Kasumi-1 (cell line): Measurements from ENCODE around the gene GMFB.
A peak's percentile ranks its signal among the peaks of the same experiment; 100 is the strongest.
"Not testable (repeated sequence)": the region's sequence is repeated elsewhere in the genome, so short reads cannot be mapped to it uniquely, and the experiment has no call there.

Source experiments
- DNase-seq, 2 experiments: peaks; one replicate each; lab custom pipeline; 2025; lab: John Stamatoyannopoulos, UW

The GMFB gene

DNA sequence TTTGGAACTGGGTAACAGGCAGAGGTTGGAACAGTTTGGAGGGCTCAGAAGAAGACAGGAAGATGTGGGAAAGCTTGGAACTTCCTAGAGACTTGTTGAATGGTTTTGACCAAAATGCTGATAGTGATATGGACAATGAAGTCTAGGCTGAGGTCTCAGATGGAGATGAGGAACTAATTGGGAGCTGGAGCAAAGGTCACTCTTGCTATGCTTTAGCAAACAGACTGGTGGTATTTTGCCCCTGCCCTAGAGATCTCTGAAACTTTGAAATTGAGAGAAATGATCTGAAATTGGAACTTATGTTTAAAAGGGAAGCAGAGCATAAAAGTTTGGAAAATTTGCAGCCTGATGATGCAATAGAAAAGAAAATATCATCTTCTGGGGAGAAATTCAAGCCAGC, 30.2 kb downstream of the GMFB start:
- not testable (repeated sequence) for DNase-seq

GRCh38 chr14:54457609-54457996, 31.2 kb downstream of the GMFB start:
- no peak for DNase-seq

DNA sequence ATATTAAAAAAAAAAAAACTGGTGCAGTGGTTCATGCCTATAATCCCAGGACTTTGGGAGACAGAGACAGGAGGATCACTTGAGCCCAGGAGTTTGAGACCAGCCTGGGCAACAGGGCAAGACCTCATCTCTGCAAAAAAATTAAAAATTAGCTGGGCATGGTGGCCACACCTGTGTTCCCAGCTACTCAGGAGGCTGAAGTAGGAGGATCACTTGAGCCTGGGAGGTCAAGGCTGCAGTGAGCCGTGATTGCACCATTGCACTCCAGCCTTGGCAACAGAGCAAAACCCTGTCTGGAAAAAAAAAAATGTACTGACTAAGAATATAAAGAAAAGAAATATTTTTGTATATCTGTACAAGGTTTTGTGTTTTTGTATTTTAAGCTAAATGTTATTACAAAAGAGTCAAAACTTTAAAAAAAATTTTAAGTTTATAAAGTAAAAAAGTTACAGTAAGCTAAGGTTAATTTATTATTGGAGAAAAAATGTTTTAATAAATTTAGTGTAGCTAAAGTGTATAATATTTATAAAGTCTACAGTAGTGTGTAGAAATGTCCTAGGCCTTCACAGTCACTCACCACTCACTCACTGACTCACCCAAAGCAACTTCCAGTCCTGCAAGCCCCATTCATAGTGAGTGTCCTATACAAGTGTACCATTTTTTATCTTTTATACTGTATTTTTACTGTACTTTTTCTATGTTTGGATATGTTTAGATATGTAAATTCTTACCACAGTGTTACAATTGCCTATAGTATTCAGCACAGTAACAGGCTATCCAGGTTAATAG, 31.8 kb downstream of the GMFB start:
- not testable (repeated sequence) for DNase-seq

GRCh38 chr14:54455363-54455762, 33.4 kb downstream of the GMFB start:
- DNase-seq, result no peak

DNA sequence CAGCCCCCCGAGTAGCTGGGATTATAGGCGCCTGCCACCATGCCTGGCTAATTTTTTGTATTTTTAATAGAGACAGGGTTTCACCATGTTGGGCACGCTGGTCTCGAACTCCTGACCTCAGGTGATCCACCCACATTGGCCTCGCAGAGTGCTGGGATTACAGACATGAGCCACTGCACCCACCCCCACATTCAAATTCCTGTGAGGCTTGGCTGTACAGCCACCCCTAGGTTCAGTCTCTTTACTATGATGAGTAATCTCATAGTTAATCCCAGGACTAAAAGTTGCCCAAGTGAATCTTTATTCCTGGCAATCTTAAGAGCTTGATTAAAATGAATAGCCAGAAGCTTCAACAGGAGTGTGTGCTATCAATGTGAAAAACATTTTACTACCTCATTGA, 34.8 kb downstream of the GMFB start:
- DNase-seq, result not testable (repeated sequence)

DNA sequence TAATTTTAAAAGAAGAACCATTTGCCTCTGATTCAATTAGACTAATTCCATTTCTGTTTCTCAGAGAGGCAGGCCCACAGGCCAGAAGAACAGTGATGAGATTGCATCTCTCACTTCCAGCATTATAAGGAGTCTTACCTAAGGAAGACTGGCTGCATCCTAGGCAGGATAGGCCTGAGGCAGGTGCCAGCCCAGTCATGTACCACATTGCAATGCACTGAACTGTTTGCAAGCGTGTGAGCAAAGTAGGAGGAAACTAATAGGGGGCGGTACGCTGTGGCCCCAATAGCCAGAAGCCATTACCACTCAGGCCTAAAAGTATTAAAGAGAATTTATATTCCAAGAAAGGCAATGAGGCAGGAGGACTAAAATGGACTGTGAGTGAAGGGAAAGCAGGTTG, 35.5 kb downstream of the GMFB start:
- no peak for DNase-seq

DNA sequence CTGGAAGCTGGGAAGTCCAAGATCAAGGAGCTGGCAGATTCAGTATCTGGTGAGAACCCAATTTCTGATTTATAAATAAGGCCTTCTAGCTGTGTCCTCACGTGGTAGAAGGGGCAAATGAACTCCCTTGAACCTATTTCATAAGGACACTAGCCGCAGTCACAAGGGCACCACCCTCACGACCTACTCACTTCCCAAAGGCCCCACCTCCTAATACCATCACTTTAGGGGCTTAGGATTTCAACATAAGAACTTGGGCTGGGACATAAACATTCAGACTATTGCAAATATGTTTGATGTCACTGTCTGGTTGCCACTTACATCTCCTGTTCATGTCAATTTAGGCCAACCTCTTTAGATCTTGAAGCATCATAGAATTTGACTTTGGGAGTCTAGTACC, 36.8 kb downstream of the GMFB start:
- DNase-seq, result no peak

- no peak for DNase-seq
Measured at GRCh38 chr14:54451121-54451601, 37.6 kb downstream of the GMFB start.

DNA sequence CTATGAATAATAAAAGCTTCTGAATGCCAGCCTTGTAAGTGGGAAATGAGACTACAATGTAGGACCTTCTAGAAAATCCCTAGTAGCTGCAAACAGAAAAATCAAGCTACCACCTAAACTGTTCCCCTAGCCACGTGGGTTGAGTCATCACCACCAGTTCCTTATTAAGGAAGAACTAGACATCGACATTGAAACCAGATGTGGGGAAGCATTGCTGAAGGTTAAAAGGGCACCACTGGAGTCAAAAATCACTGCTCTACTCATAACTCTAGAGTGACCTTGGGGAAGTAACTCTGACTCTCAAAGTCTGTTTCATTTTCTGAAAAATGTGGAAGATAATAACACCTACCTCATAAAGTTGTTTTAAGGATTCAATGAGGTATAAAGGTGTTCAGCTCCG, 38.2 kb downstream of the GMFB start:
- DNase-seq, result peak; percentile 18 to 50

GRCh38 chr14:54447231-54447692, 41.5 kb downstream of the GMFB start:
- DNase-seq, result peak; percentile 21 to 32

DNA sequence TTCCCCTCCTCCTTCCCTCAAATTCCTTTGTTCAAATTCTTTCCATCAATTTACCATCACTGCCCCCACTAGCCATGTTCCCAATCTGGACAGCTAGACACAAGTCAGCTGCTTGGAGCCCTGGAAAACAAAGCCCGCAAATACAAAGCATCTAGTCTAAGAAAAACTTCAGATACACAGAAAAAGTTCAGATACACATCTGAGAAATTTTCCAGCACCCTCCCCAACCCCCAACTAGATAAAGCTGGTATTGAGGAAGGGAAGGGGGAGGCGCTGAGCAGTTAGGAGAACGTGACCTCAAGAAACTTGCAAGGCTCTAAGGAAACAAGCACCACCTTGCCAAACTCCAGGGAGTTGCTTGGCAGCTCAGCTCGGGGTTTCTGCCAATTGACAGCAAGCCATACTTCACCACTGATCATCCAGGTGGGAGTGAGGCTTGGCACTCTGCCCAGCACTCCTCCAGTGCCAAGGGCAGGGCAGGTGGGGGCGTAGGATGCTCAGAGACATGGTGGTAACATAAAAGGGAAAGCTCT, 42.6 kb downstream of the GMFB start:
- peak in 1 of 2 experiments; percentile 20 for DNase-seq

GRCh38 chr14:54444681-54445080, 44.1 kb downstream of the GMFB start:
- DNase-seq, result no peak

DNA sequence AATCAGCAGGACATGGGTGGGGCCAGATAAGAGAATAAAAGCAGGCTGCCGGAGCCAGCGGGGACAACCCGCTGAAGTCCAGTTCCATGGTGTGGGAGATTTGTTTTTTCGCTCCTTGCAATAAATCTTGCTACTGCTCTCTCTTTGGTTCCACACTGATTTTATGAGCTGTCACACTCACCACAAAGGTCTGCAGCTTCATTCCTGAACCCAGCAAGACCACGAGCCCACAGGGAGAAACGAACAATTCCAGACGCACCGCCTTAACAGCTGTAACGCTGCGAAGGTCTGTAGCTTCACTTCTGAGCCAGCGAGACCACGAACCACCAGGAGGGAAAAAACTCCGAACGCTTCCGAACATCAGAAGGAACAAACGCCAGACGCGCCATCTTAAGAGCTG, 44.8 kb downstream of the GMFB start:
- no peak for DNase-seq

GRCh38 chr14:54442961-54443360, 45.8 kb downstream of the GMFB start:
- not testable (repeated sequence) for DNase-seq

DNA sequence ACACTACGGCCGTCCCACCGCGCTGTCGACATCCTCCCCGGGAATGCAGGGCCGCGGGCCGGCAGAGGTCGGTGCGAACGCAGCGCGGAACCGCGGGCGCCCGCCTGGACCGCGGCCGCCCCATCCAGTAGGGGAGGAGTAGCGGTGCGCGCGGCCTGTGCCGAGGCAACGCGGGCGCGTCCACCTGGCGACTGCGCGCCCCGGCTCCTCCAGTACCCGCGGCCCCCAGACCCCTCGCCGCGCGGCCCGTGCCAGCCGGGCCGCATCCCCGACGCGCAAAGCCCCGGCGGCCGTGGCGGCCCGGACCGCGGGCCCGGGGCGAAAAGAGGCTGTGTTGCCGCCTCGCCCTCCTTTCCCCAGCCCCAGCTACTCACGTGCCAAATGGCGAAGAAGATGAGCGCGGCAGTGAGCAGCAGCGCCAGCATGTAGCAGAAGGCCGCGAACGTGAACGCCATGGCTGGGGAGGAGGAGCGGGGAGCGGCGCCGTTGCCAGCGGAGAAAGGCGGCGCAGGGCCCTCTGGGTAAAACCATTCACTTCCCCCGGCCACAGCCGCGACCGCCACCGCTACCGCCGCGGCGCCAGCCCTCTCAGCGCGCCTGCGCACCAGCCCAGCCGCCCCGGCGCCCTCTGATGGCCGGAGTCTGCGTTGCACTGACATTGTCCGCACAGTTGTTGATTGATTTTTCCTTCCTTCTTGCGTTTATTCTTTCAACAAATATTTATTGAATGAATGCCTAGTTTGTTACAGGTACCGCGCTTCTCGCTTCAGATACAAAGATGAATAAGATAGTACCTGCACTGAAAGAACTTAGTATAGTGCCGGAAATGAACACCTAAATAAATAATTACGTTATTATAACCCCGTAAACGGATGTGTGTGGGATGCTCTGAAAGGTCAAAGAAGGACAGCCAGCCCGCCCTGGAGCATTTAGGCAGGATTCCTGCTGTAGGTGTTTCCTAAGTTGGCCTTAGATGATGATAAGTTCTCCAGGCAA, 47.6 kb downstream of the GMFB start, which contains the start of gene CNIH1:
Gene CNIH1, minus strand, starts transcription at position 502 of the 996 bp plus-strand sequence. Its CDS starts 47 bp downstream, at position 455.
- peak; percentile 86 to 88 for DNase-seq

DNA sequence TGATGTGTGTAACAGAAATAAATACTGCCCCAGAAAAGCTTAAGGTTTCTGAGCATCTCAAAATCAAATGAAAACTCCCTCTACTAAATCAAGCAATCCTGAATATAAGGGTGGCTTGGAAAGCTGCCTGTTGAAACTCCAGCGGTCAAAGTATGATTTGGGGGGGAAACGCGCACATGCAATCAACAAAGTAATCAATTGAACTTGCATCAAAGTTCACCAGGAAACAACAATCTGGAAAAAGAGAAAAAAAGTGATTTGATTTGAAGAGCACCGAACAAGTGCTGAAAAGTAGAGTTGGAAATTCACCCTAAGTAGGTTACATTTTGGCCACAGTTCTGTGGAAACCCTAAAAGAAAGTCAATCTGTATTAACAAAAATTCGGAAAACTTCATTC, 48.3 kb downstream of the GMFB start:
- peak in 1 of 2 experiments; percentile 43 for DNase-seq

DNA sequence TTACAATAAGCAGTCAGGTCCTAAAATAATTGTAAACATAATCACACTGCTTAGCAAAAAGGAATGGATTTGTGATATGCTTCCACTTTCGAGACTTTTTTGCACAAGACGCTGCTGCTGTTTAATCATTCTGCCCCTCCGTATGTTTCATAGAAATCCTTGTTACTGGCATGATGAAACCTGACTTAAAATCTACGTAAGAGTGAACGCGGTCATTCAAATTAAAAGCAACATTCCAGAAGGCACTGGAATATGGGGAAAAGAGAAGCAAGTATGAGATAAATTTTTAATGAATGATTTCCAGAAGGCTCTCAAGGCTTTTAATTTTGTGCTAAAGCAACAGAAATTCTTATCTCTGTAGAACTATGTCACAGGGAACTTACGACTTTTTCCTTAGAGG, 48.7 kb downstream of the GMFB start:
- no peak for DNase-seq

- DNase-seq, result no peak
Measured at GRCh38 chr14:54438703-54439102, 50.1 kb downstream of the GMFB start.

DNA sequence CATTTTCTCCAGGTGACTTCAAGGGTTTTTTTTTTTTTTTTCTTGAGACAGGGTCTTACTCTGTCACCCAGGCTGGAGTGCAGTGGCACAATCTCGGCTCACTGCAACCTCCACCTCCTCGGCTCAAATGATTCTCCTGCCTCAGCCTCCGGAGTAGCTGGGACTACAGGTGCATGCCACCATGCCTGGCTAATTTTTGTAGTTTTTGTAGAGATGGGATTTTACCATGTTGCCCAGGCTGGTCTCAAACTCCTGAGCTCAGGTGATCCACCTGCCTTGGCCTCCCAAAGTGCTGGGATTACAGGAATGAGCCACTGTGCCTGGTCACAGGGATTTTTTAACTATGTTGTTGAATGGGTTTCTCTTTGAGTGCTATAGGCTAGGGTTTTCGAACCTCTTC, 50.8 kb downstream of the GMFB start:
- DNase-seq, result not testable (repeated sequence)

GRCh38 chr14:54435500-54435981, 53.2 kb downstream of the GMFB start:
- DNase-seq, result no peak

- DNase-seq, result no peak
Measured at GRCh38 chr14:54428527-54428926, 60.3 kb downstream of the GMFB start.

DNA sequence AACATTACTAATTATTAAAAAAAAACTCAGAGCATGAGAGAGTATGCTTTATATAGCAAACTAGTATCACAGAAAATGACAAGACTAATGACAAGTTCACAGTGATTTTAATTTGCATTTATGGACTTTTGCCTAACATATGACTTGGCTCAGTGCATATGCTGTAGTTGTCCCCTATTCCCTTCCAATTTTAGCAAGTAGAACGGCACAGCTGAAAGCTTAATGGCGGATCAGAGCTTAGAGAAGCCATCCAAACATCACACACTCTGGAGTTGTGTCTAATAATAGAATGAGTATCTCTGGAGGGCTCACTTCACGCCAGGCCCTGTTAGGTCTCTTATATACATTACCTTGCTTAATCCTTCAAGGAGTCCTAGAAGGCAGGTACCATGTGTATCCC, 60.9 kb downstream of the GMFB start:
- DNase-seq, result no peak
